GM18868 (cell line): Measurements from ENCODE around the gene RARG.
"Not testable (repeated sequence)": the region's sequence is repeated elsewhere in the genome, so short reads cannot be mapped to it uniquely, and the experiment has no call there.

Experiments used
- ATAC-seq: cut with Tn5 transposase; IDR thresholded peaks from one replicate; pipeline ENCODE4 v1.9.1; 2021; ENCODE audit warnings: mild to moderate bottlenecking, moderate library complexity; ENCODE audit not compliant: unreplicated experiment

Gene RARG

GRCh38 chr12:53193040-53193439 is 39.0 kb downstream of the RARG start:
- no peak for ATAC-seq

GRCh38 chr12:53192531-53193021 is 39.4 kb downstream of the RARG start:
- no peak for ATAC-seq

GRCh38 chr12:53191885-53192530 is 40.0 kb downstream of the RARG start:
- ATAC-seq, result no peak

DNA sequence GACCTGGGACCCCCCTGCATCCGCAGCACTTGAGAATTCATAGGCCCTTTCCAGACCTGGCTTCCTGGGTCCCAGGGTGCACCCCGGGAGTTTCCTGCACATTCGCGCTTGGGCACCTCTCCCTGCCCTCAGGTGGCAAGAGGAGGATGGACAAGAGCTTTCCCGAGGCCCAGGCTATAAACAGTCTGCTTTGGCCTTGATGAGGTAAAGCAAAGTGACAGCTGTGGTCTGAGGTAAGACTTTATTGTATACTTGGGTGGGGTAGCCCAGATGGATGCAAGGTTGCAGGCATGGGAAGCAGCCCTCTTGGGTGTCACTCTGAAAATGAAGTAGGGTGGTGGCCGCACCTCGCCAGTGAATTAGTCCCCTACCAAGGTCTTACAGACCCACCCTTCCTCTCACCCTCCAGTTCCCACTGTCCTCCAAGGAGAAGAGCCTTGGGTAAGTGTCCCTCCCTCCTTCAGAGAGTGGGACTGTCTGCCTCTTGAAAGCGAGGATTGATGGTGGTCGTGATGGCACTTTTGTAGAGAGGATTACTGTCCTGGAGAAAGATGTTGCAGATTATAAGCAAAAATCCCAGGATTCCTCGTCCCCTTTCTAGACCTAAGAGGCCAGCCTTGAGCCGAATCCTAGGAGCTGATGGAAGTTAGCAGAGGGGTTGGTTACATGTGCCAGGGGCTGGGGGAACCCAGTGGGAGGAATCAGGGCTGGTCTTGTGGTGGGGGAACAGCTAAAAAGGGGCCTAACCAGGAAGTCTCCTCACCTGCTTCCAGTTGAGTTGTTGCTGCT is 40.7 kb downstream of the RARG start:
- no peak for ATAC-seq

DNA sequence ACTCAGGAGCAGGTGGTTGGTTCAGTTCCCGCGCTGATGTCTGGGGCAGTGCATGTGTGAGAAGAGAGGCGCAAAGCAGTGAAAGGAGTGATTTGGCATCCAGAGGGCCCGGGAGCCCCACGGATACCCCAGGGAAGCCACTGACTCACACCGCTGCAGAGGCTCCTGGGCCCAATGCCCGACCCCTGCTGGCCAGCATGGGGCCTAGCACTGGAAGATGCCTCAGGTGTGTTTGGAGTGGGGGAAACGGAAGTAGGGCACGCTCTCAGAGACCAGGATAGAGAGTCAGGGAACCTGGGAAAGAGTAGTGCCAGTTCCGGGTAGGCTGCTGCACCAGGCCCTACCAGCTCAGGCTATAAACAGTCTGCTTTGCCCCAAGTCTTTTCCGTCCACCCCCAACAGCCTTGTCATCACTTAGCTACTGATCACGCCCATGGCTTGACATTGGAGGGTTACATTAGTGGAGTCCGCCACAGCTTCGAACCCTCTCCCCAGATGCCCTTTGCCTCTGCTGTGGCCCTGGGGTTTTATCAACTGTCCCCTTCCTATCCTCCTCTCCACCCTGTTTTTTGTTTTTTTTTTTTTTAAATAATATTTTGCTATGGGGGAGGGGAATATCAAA is 41.8 kb downstream of the RARG start:
- peak; percentile 70 for ATAC-seq

GRCh38 chr12:53187145-53187899 is 44.7 kb downstream of the RARG start:
- ATAC-seq, result no peak

DNA sequence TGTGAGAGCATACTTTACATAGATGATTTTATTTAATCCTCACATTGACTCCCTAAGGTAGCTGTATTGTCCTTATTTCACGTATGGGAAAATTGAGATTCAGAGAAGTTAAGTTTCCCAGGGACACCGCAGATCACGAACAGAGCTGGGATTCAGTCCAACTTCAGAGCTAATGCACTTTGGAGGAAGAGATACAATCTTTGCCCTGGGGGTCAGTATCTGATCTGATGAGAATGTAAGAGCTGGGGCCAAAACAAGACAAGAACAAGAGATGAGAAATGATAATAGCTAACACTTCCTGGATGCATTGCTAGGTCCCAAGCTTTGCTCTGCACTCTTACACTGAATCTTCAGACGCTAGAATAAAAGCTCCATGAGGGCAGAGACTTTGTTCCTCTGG is 45.3 kb downstream of the RARG start:
- no peak for ATAC-seq

GRCh38 chr12:53185582-53186153 is 46.3 kb downstream of the RARG start:
- no peak for ATAC-seq

DNA sequence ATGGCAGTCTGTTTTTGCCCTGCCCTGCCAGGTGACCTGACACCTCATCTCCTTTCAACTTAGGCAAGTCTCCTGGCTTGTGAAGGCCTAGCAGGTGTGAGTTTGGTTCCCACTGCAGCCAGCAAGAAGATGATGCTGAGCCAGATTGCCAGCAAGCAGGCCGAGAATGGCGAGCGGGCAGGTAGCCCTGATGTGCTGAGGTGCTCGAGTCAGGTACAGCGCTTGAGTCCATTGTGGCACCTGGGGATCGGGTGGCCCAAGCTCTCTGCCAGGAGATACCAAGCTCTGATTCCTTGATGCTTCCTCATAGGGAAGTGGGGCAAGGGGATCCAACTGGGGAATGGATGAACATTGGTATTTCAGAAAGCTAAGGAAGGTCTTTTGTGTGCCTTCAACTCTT is 47.2 kb downstream of the RARG start:
- ATAC-seq, result no peak

- no peak for ATAC-seq
These were observed 49.1 kb downstream of the RARG start for GRCh38 chr12:53182903-53183302.

GRCh38 chr12:53181935-53182334 is 50.1 kb downstream of the RARG start:
- ATAC-seq, result no peak

- ATAC-seq, result peak; percentile 56
These were observed 50.9 kb downstream of the RARG start for GRCh38 chr12:53180931-53181645.

GRCh38 chr12:53180220-53180930 is 51.6 kb downstream of the RARG start, which contains the start of the genes CSAD and ZNF740:
Gene CSAD, minus strand, starts transcription at chr12:53180925. Its CDS starts 7,455 bp downstream, at chr12:53173470.
Gene ZNF740, plus strand, starts transcription at chr12:53180722. Its CDS starts 1,262 bp downstream, at chr12:53181984.
- ATAC-seq, result peak; percentile 85

DNA sequence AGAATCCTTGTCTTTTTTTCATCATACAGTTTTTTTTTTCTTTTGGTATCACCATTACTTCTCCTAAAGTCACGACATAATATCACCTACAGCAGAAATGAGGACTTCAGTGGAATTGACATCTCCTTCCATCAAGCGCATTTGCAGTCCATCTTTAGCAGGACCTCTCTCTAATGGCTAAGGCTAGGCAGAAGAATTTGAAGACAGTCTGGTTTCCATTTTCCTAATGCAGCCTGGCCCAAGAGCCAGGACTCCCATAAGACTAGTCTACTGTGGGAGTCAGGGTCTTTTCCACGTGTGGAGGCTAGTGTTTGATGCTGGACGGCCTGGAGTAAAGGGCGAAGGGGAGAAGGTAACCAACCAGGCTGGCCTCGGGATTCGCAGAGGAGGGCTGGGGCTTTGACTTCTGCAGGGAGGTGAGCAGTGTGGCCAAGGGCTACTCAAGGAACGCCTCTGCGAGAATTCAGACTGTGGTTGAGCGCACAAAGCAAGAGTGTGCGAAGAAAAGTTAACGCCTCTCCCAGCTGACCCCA is 52.3 kb downstream of the RARG start:
- peak; percentile 12 for ATAC-seq

GRCh38 chr12:53178803-53179202 is 53.2 kb downstream of the RARG start:
- not testable (repeated sequence) for ATAC-seq

GRCh38 chr12:53177447-53177846 is 54.6 kb downstream of the RARG start:
- ATAC-seq, result not testable (repeated sequence)

- ATAC-seq, result no peak
These were observed 55.3 kb downstream of the RARG start for GRCh38 chr12:53176750-53177149.

- ATAC-seq, result no peak
These were observed 57.0 kb downstream of the RARG start for GRCh38 chr12:53174881-53175491.
